CD14-positive monocyte (primary cell): ENCODE measurements around the gene NUBP2. TPM values are rescaled to one million over a fixed set of nuclear protein-coding genes. Genes with fewer than 3 reads are reported as not detected.

Experiments
- DNase-seq, 3 donors: peaks; one replicate each; pipeline ENCODE4 v3.0.0-alpha.2; 2011 to 2022
- H2AFZ ChIP-seq: 2 replicates; pipeline ENCODE4 v1.6.0; 2012; ENCODE audit warnings: mild to moderate bottlenecking, low read depth, low read length, inconsistent platforms; ENCODE audit not compliant: insufficient read depth, poor library complexity, severe bottlenecking
- H3K27ac ChIP-seq, 2 donors: 1 replicate in 1 of 2; 2 replicates in 1 of 2; pipeline ENCODE4 v1.5.1; 2012 to 2013; ENCODE audit warnings: low read length in 2 of 2, control low read depth in 1 of 2, inconsistent platforms in 1 of 2, low read depth in 1 of 2, mild to moderate bottlenecking in 1 of 2
- H3K27me3 ChIP-seq, 2 donors: one replicate each; pipeline versions ENCODE4 v1.6.0 to v1.6.1; 2011 to 2013; ENCODE audit warnings: low read length in 2 of 2; ENCODE audit not compliant: control insufficient read depth in 2 of 2, insufficient read depth in 2 of 2
- H3K36me3 ChIP-seq, 2 donors: replicated peaks in 1 of 2; 1 replicate in 1 of 2; 2 replicates in 1 of 2; pipeline versions ENCODE4 v1.5.1 to v1.6.1; 2012 to 2013; ENCODE audit warnings: low read length in 2 of 2, control low read depth in 1 of 2, inconsistent platforms in 1 of 2, mild to moderate bottlenecking in 1 of 2; ENCODE audit not compliant: insufficient read depth in 2 of 2, control insufficient read depth in 1 of 2
- H3K4me1 ChIP-seq, 2 donors: 1 replicate in 1 of 2; 2 replicates in 1 of 2; pipeline versions ENCODE4 v1.5.1 to v1.6.1; 2012 to 2013; ENCODE audit warnings: low read length in 2 of 2, control low read depth in 1 of 2, inconsistent platforms in 1 of 2, mild to moderate bottlenecking in 1 of 2, moderate library complexity in 1 of 2; ENCODE audit not compliant: insufficient read depth in 2 of 2, control insufficient read depth in 1 of 2
- H3K4me2 ChIP-seq: replicated peaks from 2 replicates; pipeline ENCODE3; 2012; ENCODE audit warnings: low read length, moderate library complexity, mild to moderate bottlenecking; ENCODE audit not compliant: poor library complexity, severe bottlenecking; ENCODE audit errors: extremely low read depth
- H3K4me3 ChIP-seq, 3 experiments: fragments of 200-600 bp in 1 of 3; sonication (generic) in 1 of 3; replicated peaks in 1 of 3; 1 replicate in 2 of 3; 2 replicates in 1 of 3; pipeline ENCODE4 v1.5.1; 2011 to 2013; ENCODE audit warnings: low read length in 3 of 3, mild to moderate bottlenecking in 3 of 3, control low read depth in 2 of 3, low read depth in 2 of 3, inconsistent platforms in 1 of 3, moderate library complexity in 1 of 3
- H3K79me2 ChIP-seq: 2 replicates; pipeline ENCODE4 v1.6.0; 2012; ENCODE audit warnings: mild to moderate bottlenecking, control low read depth, inconsistent platforms, low read length, moderate library complexity; ENCODE audit not compliant: insufficient read depth
- H3K9ac ChIP-seq: 2 replicates; pipeline ENCODE4 v1.6.0; 2017; ENCODE audit warnings: low read length, mild to moderate bottlenecking; ENCODE audit not compliant: insufficient read depth, poor library complexity, severe bottlenecking
- H3K9me3 ChIP-seq, 2 donors: replicated peaks in 1 of 2; 1 replicate in 1 of 2; 2 replicates in 1 of 2; pipeline versions ENCODE4 v1.5.1 to v1.6.1; 2012 to 2013; ENCODE audit warnings: low read length in 2 of 2, control low read depth in 1 of 2; ENCODE audit not compliant: control insufficient read depth in 1 of 2, insufficient read depth in 1 of 2
- H4K20me1 ChIP-seq: 2 replicates; pipeline ENCODE4 v1.6.0; 2012; ENCODE audit warnings: mild to moderate bottlenecking, low read length, control low read depth, moderate library complexity; ENCODE audit not compliant: insufficient read depth
- H3K27ac Mint-ChIP-seq, 7 donors: one replicate each; pipeline ENCODE4 v1.8.0; 2020; ENCODE audit warnings: mild to moderate bottlenecking in 7 of 7, mixed read lengths in 7 of 7, moderate library complexity in 6 of 7, inconsistent platforms in 2 of 7
- H3K27me3 Mint-ChIP-seq, 3 donors: one replicate each; pipeline ENCODE4 v1.8.0; 2021 to 2022; ENCODE audit warnings: low read depth in 3 of 3, mild to moderate bottlenecking in 3 of 3, mixed read lengths in 3 of 3, moderate library complexity in 3 of 3, inconsistent platforms in 1 of 3
- H3K36me3 Mint-ChIP-seq, 2 donors: one replicate each; pipeline ENCODE4 v1.8.0; 2020; ENCODE audit warnings: mixed read lengths in 2 of 2, inconsistent platforms in 1 of 2, mild to moderate bottlenecking in 1 of 2
- H3K4me1 Mint-ChIP-seq: one replicate; pipeline ENCODE4 v1.8.0; 2020; ENCODE audit warnings: mild to moderate bottlenecking, mixed read lengths
- H3K4me3 Mint-ChIP-seq, 2 donors: one replicate each; pipeline ENCODE4 v1.8.0; 2020; ENCODE audit warnings: mild to moderate bottlenecking in 2 of 2, mixed read lengths in 2 of 2, moderate library complexity in 1 of 2
- H3K9me3 Mint-ChIP-seq, 7 donors: one replicate each; pipeline ENCODE4 v1.8.0; 2020 to 2022; ENCODE audit warnings: mixed read lengths in 7 of 7, mild to moderate bottlenecking in 6 of 7, moderate library complexity in 6 of 7, inconsistent platforms in 2 of 7
- CTCF ChIP-seq: fragments of 200-600 bp; IDR thresholded peaks from one replicate; pipeline ENCODE4 v1.8.0; 2022; ENCODE audit warnings: antibody characterized with exemption, mild to moderate bottlenecking
- WGBS: methylation state at CpG from one replicate; pipeline ENCODE4 v1.1.5; 2013; ENCODE audit warnings: missing lambda C conversion rate; ENCODE audit not compliant: insufficient coverage; 5-methylcytosine and 5-hydroxymethylcytosine counted together
- intact Hi-C, 2 donors: fragments of 100-400 bp; cut with micrococcal nuclease; formaldehyde crosslinking; loops; one replicate each; pipeline versions ENCODE4 v1.15.0 to v1.15.1; 2023
- polyA plus RNA-seq, 3 donors: library from polyadenylated mRNA; depleted of rRNA in 1 of 3; unstranded in 2 of 3; stranded (reverse) in 1 of 3; fragments of 300-500 nt in 2 of 3; fragments of >200 nt in 1 of 3; fragmentation: Illumina TruSeq in 2 of 3; gene quantifications; 1 replicate in 2 of 3; 2 replicates in 1 of 3; pipeline ENCODE4 v1.2.3, GENCODE V29; 2012 to 2021

NUBP2 gene
- polyA plus RNA-seq, 3 donors, result 34.4 to 69.5 (median 57.9) TPM

- no peaks in the 10 kb centered on the region for H3K27me3 ChIP-seq
- H3K4me2 ChIP-seq, result no peak overlapping the region
- no peaks in the 10 kb centered on the region for H3K9me3 ChIP-seq
- intact Hi-C loops, result loop anchor here (10.0 kb wide), 3 partner anchors 71 to 301 kb away; partner anchors contain the start of genes CLCN7 (in 1 of the 2) and MAPK8IP3 (in 1 of the 2)
- no peak for TF ChIP-seq CTCF
- DNase-seq, result no peak
- H3K36me3 ChIP-seq, result peaks cover 39% of the 10 kb centered on the region in 2 donors
- Mint-ChIP-seq H3K27me3 (no peaks in the 10 kb centered on the region), H3K4me1 (peaks cover 26% of the 10 kb centered on the region), H3K9me3 (peaks cover 0 to 2% (median 0%) of the 10 kb centered on the region in 7 donors), H3K27ac (no peak overlapping the region), H3K36me3 (peaks cover 5 to 47% of the 10 kb centered on the region in 2 donors), H3K4me3 (no peak overlapping the region)
- H3K79me2 ChIP-seq, result peaks cover 55% of the 10 kb centered on the region
- no peak overlapping the region for H3K9ac ChIP-seq
- 91% methylated on average over 24 of the region's 28 CpGs for WGBS
- H4K20me1 ChIP-seq, result peaks cover 87% of the 10 kb centered on the region
- no peak overlapping the region for H3K4me3 ChIP-seq
- H2AFZ ChIP-seq, result no peak overlapping the region
- H3K27ac ChIP-seq, result no peak overlapping the region
- H3K4me1 ChIP-seq, result peaks cover 25 to 39% of the 10 kb centered on the region in 2 donors
Measured at GRCh38 chr16:1775846-1776671, 6.7 kb upstream of the NUBP2 start.

GRCh38 chr16:1776672-1776955 is 6.1 kb upstream of the NUBP2 start:
- intact Hi-C loops, result loop anchor here (10.0 kb wide), 3 partner anchors 72 to 302 kb away; partner anchors contain the start of genes CLCN7 (in 1 of the 2) and MAPK8IP3 (in 1 of the 2)
- DNase-seq, result no peak
- Mint-ChIP-seq H3K27ac (peak overlapping the region in 1 of 7 donors; percentile 70), H3K27me3 (no peaks in the 10 kb centered on the region), H3K36me3 (peaks cover 5 to 47% of the 10 kb centered on the region in 2 donors), H3K4me3 (no peak overlapping the region), H3K9me3 (peaks cover 0 to 2% (median 0%) of the 10 kb centered on the region in 7 donors), H3K4me1 (peaks cover 32% of the 10 kb centered on the region)
- TF ChIP-seq CTCF, result no peak
- Histone ChIP-seq H3K9me3 (no peaks in the 10 kb centered on the region), H4K20me1 (peaks cover 93% of the 10 kb centered on the region), H3K4me3 (no peak overlapping the region), H3K36me3 (peaks cover 39% of the 10 kb centered on the region in 2 donors), H3K27me3 (no peaks in the 10 kb centered on the region), H3K4me1 (peaks cover 30 to 45% of the 10 kb centered on the region in 2 donors), H3K27ac (no peak overlapping the region), H3K79me2 (peaks cover 58% of the 10 kb centered on the region), H2AFZ (no peak overlapping the region), H3K9ac (no peak overlapping the region), H3K4me2 (no peak overlapping the region)
- 93% methylated on average over 8 of the region's 13 CpGs for WGBS
